SK-N-DZ (cell line): Measurements from ENCODE around the gene PKN1.
"Not testable (repeated sequence)": the region's sequence is repeated elsewhere in the genome, so short reads cannot be mapped to it uniquely, and the experiment has no call there.

ENCODE experiments used
- DNase-seq: peaks from one replicate; pipeline ENCODE4 v3.0.0-alpha.2; 2015; ENCODE audit warnings: low spot score

The PKN1 gene

GRCh38 chr19:14462401-14462800 is 29.3 kb downstream of the PKN1 start:
- not testable (repeated sequence) for DNase-seq

GRCh38 chr19:14463747-14464146 is 30.6 kb downstream of the PKN1 start:
- no peak for DNase-seq

GRCh38 chr19:14467391-14467790 is 34.3 kb downstream of the PKN1 start:
- no peak for DNase-seq

- DNase-seq: no peak
These were observed 34.7 kb downstream of the PKN1 start for GRCh38 chr19:14467816-14468215.

- DNase-seq: no peak
These were observed 37.1 kb downstream of the PKN1 start for GRCh38 chr19:14470031-14470876.

GRCh38 chr19:14471436-14472187 is 38.5 kb downstream of the PKN1 start:
- no peak for DNase-seq

GRCh38 chr19:14472202-14472938 is 39.3 kb downstream of the PKN1 start:
- DNase-seq: peak; percentile 52

- no peak for DNase-seq
These were observed 40.2 kb downstream of the PKN1 start for GRCh38 chr19:14473073-14473977.

- DNase-seq: no peak
These were observed 41.0 kb downstream of the PKN1 start for GRCh38 chr19:14473978-14474578.

- no peak for DNase-seq
These were observed 41.7 kb downstream of the PKN1 start for GRCh38 chr19:14474827-14475226.

GRCh38 chr19:14475251-14476073 is 42.4 kb downstream of the PKN1 start, which contains the start of gene PTGER1:
Gene PTGER1, minus strand, starts transcription at chr19:14475354. Its CDS starts 1,034 bp downstream, at chr19:14474320.
- peak; percentile 53 for DNase-seq

- DNase-seq: no peak
These were observed 43.2 kb downstream of the PKN1 start for GRCh38 chr19:14476327-14476672.

- DNase-seq: peak; percentile 40
These were observed 43.7 kb downstream of the PKN1 start for GRCh38 chr19:14476673-14477401.

GRCh38 chr19:14477418-14478112 is 44.5 kb downstream of the PKN1 start:
- peak; percentile 69 for DNase-seq

- no peak for DNase-seq
These were observed 45.0 kb downstream of the PKN1 start for GRCh38 chr19:14478113-14478545.

GRCh38 chr19:14479309-14479974 is 46.3 kb downstream of the PKN1 start:
- DNase-seq: no peak

- peak; percentile 51 for DNase-seq
These were observed 47.0 kb downstream of the PKN1 start for GRCh38 chr19:14479975-14480699.
